NCI-H1694 (cell line): Measurements from ENCODE around the gene ATP9B.
A peak's percentile ranks its signal among the peaks of the same experiment; 100 is the strongest.
"Not testable (repeated sequence)": the region's sequence is repeated elsewhere in the genome, so short reads cannot be mapped to it uniquely, and the experiment has no call there.

ENCODE experiments used
- DNase-seq: peaks from one replicate; lab custom pipeline; 2025; lab: John Stamatoyannopoulos, UW

The ATP9B gene

GRCh38 chr18:79071037-79071436, 1.8 kb downstream of the ATP9B start:
- DNase-seq = no peak

GRCh38 chr18:79071503-79072210, 2.5 kb downstream of the ATP9B start:
- DNase-seq = no peak

GRCh38 chr18:79072655-79073054, 3.5 kb downstream of the ATP9B start:
- DNase-seq = not testable (repeated sequence)

- DNase-seq = no peak
Measured at GRCh38 chr18:79077181-79077580, 8.0 kb downstream of the ATP9B start.

- DNase-seq = not testable (repeated sequence)
Measured at GRCh38 chr18:79078791-79079190, 9.6 kb downstream of the ATP9B start.

- DNase-seq = no peak
Measured at GRCh38 chr18:79092874-79093273, 23.7 kb downstream of the ATP9B start.

GRCh38 chr18:79093986-79094385, 24.8 kb downstream of the ATP9B start:
- DNase-seq = peak; percentile 33

GRCh38 chr18:79095216-79095615, 26.0 kb downstream of the ATP9B start:
- no peak for DNase-seq

- DNase-seq = no peak
Measured at GRCh38 chr18:79100944-79101343, 31.8 kb downstream of the ATP9B start.

GRCh38 chr18:79102886-79103285, 33.7 kb downstream of the ATP9B start:
- no peak for DNase-seq

GRCh38 chr18:79104137-79104536, 34.9 kb downstream of the ATP9B start:
- DNase-seq = no peak

- no peak for DNase-seq
Measured at GRCh38 chr18:79105455-79105854, 36.3 kb downstream of the ATP9B start.

- DNase-seq = no peak
Measured at GRCh38 chr18:79106084-79106483, 36.9 kb downstream of the ATP9B start.

- DNase-seq = no peak
Measured at GRCh38 chr18:79107886-79108285, 38.7 kb downstream of the ATP9B start.

- DNase-seq = no peak
Measured at GRCh38 chr18:79108549-79109215, 39.5 kb downstream of the ATP9B start.

GRCh38 chr18:79111483-79111882, 42.3 kb downstream of the ATP9B start:
- DNase-seq = no peak

- DNase-seq = no peak
Measured at GRCh38 chr18:79117385-79117784, 48.2 kb downstream of the ATP9B start.

GRCh38 chr18:79117788-79118187, 48.6 kb downstream of the ATP9B start:
- DNase-seq = no peak

GRCh38 chr18:79118797-79119196, 49.6 kb downstream of the ATP9B start:
- no peak for DNase-seq

- no peak for DNase-seq
Measured at GRCh38 chr18:79121746-79122474, 52.7 kb downstream of the ATP9B start.

GRCh38 chr18:79123948-79124347, 54.8 kb downstream of the ATP9B start:
- DNase-seq = no peak

- no peak for DNase-seq
Measured at GRCh38 chr18:79129120-79129519, 59.9 kb downstream of the ATP9B start.

GRCh38 chr18:79133724-79134123, 64.5 kb downstream of the ATP9B start:
- no peak for DNase-seq
